ENCODE data around the gene RPL38.

The RPL38 gene

DNA sequence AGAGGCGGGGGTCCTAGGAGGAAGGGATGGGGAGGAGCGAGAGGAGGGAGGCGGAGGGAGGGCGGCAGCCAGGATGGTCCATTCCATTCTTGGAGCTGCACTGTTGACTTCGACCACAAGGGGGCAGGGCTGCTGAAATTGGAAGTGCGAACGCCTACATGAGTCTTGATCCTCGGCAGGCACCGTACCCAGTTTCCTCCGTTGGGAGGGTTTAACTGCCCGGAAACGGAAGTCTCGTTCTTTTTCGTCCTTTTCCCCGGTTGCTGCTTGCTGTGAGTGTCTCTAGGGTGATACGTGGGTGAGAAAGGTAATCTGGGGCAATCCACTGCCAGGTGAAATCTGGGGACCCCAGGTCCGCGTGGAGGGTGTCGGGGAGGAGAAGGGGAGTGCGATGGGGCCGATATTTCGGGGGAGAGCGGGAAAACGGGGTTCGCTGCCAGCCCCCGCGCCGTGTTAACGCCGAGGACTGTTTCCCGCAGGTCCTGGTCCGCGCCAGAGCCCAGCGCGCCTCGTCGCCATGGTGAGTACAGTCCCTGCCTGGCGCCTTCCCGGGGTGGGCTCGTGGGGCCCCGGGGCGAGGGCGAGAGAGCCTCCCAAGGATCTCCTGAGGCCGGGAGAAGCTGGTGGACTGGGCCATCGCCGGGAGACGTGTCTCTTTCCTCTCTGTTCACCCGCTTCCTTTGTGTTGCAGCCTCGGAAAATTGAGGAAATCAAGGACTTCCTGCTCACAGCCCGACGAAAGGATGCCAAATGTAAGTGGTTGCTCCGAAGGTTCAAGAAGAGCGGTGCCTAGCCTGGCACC is at the start of gene RPL38:
TSS of gene RPL38 (plus strand) at position 240 of the 802 bp plus-strand sequence. CDS start at position 518, 278 bp downstream.
- peak within 1 kb of the TSS; percentile 97 for H3K4me3 ChIP-seq (ENCODE audit: low read length)
- H3K36me3 ChIP-seq (ENCODE audit: insufficient read depth, low read depth, low read length): peaks cover 49% of the 10 kb centered on the region
- no peaks in the 10 kb centered on the region for H3K9me3 ChIP-seq (ENCODE audit: insufficient read depth, low read depth, low read length)
- peak within 1 kb of the TSS; percentile 50 for H3K27ac ChIP-seq (ENCODE audit: low read length)
- peaks cover 14% of the 10 kb centered on the region for H3K4me1 ChIP-seq (ENCODE audit: insufficient read depth, low read length)
- peaks cover 24% of the 10 kb centered on the region for H3K27me3 ChIP-seq (ENCODE audit: insufficient read depth, low read length)
- peak within 1 kb of the TSS; percentile 100 for H3K9ac ChIP-seq (ENCODE audit: low read depth, low read length)

- no peak overlapping the region for H3K27ac ChIP-seq (ENCODE audit: low read length)
- H3K4me3 ChIP-seq (ENCODE audit: low read length): no peak overlapping the region
- H3K9ac ChIP-seq (ENCODE audit: low read depth, low read length): no peak overlapping the region
- H3K36me3 ChIP-seq (ENCODE audit: insufficient read depth, low read depth, low read length): no peaks in the 10 kb centered on the region
- H3K9me3 ChIP-seq (ENCODE audit: insufficient read depth, low read depth, low read length): no peaks in the 10 kb centered on the region
- H3K27me3 ChIP-seq (ENCODE audit: insufficient read depth, low read length): no peaks in the 10 kb centered on the region; the same call in 1 of the 2 replicates
- H3K4me1 ChIP-seq (ENCODE audit: insufficient read depth, low read length): no peaks in the 10 kb centered on the region
Measured at GRCh38 chr17:74153821-74154430, 49.6 kb upstream of the RPL38 start.

- Histone ChIP-seq H3K27me3 (ENCODE audit: insufficient read depth, low read length) (no peaks in the 10 kb centered on the region; the same call in 1 of the 2 replicates), H3K4me1 (ENCODE audit: insufficient read depth, low read length) (no peaks in the 10 kb centered on the region), H3K9ac (ENCODE audit: low read depth, low read length) (no peak overlapping the region), H3K9me3 (ENCODE audit: insufficient read depth, low read depth, low read length) (no peaks in the 10 kb centered on the region), H3K27ac (ENCODE audit: low read length) (no peak overlapping the region), H3K4me3 (ENCODE audit: low read length) (no peak overlapping the region), H3K36me3 (ENCODE audit: insufficient read depth, low read depth, low read length) (no peaks in the 10 kb centered on the region)
Measured at GRCh38 chr17:74156878-74157277, 46.6 kb upstream of the RPL38 start.

DNA sequence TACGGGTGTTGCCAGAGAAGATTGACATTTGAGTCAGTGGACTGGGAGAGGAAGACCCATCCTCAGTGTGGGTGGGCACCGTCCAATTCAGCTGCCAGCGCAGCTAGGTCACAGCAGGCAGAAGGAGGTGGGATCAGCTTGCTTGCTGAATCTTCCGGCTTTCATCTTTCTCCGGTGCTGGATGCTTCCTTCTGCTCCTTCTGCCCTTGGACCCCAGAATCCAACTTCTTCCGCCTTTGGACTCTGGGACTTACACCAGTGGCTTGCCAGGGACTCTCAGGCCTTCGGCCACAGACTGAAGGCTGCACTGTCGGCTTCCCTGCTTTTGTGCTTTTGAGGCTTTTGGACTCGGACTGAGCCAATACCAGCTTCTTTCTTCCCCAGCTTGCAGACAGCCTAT is 46.1 kb upstream of the RPL38 start:
- H3K4me3 ChIP-seq (ENCODE audit: low read length): no peak overlapping the region
- no peaks in the 10 kb centered on the region for H3K4me1 ChIP-seq (ENCODE audit: insufficient read depth, low read length)
- no peaks in the 10 kb centered on the region for H3K27me3 ChIP-seq (ENCODE audit: insufficient read depth, low read length)

DNA sequence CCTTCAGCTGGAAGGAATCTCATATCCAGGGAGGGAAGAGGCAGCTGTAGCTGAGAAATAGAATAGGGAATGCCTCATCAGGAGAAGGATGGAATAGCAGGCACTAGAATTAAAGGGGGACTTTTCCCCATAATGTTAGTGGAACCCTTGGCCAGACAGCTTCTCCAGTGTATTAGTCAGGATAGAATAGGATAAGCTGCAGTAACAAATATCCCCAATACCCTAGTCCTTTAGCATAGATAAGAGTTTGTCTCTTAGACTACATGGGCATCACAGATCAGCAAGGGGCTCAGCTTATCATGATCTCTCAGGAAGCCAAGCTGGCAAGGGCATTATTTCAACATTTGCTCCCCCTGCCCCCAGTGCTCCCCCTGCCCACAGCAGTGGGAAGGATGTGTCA is 44.7 kb upstream of the RPL38 start:
- Histone ChIP-seq H3K9ac (ENCODE audit: low read depth, low read length) (no peak overlapping the region), H3K4me1 (ENCODE audit: insufficient read depth, low read length) (no peaks in the 10 kb centered on the region), H3K27me3 (ENCODE audit: insufficient read depth, low read length) (no peaks in the 10 kb centered on the region), H3K9me3 (ENCODE audit: insufficient read depth, low read depth, low read length) (no peaks in the 10 kb centered on the region), H3K27ac (ENCODE audit: low read length) (no peak overlapping the region), H3K36me3 (ENCODE audit: insufficient read depth, low read depth, low read length) (no peaks in the 10 kb centered on the region), H3K4me3 (ENCODE audit: low read length) (no peak overlapping the region)

More for the DNA sequence above, 46.1 kb upstream of the RPL38 start:
- no peaks in the 10 kb centered on the region for H3K9me3 ChIP-seq (ENCODE audit: insufficient read depth, low read depth, low read length)
- no peaks in the 10 kb centered on the region for H3K36me3 ChIP-seq (ENCODE audit: insufficient read depth, low read depth, low read length)
- no peak overlapping the region for H3K9ac ChIP-seq (ENCODE audit: low read depth, low read length)
- no peak overlapping the region for H3K27ac ChIP-seq (ENCODE audit: low read length)

DNA sequence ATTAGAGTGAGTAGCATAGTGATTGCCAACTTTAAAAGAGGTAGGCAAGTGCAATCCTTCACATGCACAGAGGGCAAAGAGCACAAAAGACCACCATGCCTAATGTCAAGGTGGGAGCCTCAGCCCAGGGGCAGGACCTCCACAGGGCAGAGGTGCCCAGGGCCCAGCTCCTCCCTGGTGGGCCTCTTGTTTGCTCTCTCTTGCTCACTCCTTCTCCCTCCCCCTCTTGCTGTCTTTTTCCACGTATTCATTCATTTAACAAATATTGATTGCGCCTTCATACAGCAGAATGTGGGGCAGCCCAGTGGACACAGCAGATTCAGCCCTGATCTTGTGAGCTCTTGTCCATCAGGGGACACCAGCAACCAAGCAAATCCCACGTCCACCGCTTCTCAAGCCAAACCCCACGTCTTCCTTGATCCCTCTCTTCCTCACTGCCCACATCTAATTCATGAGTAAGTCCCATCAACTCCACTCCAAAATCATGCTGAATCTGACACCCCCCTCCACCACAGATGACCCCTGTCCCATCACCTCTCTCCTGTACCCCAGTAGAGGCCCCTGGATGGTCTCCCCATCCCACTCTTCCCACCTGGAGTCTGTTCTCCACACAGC is 44.1 kb upstream of the RPL38 start:
- Histone ChIP-seq H3K9ac (ENCODE audit: low read depth, low read length) (no peak overlapping the region), H3K27me3 (ENCODE audit: insufficient read depth, low read length) (no peaks in the 10 kb centered on the region), H3K4me3 (ENCODE audit: low read length) (no peak overlapping the region), H3K4me1 (ENCODE audit: insufficient read depth, low read length) (no peaks in the 10 kb centered on the region), H3K27ac (ENCODE audit: low read length) (no peak overlapping the region), H3K36me3 (ENCODE audit: insufficient read depth, low read depth, low read length) (no peaks in the 10 kb centered on the region), H3K9me3 (ENCODE audit: insufficient read depth, low read depth, low read length) (no peaks in the 10 kb centered on the region)

DNA sequence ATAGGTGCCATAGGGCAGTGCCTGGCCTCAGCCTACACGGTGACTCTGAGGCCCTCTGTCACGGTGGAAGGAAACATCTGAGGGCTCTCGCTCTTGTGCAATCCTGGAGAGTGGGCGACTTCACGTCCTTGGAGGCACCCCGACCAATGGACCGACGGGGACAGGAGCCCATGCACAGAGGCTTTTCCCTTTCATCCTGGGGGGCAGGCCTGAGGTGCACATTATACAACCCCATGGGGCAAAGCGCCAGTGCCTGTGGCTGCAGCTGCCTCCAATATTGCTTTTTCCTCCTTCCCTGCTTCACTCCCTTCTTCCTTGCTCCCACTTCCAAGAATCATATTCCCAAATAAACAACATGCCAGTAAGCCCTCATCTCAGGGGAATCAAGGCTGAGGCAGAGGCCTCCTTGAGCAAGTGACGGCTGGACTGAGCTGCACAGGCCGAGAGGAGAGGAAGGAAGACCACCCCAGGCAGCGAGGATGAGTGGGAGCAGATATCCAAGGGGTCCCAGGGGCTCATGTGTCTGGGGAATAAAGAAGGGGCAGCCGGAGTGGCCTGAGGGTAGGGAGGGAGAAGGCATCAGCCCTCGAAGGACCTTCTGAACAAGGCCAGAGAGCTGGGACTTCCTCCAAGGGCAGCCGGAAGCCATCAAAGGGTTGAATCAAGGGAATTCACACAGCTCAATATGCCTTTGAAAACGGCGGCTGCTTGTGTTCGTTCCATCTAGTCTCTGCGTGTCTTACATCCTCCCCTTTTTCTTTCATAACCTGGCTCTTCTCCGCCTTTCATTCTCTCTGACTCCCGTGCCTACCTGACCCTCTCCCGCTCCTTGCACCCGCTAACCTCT is 42.6 kb upstream of the RPL38 start:
- no peaks in the 10 kb centered on the region for H3K9me3 ChIP-seq (ENCODE audit: insufficient read depth, low read depth, low read length)
- H3K27me3 ChIP-seq (ENCODE audit: insufficient read depth, low read length): no peaks in the 10 kb centered on the region
- no peak overlapping the region for H3K4me3 ChIP-seq (ENCODE audit: low read length)
- H3K27ac ChIP-seq (ENCODE audit: low read length): no peak overlapping the region
- H3K9ac ChIP-seq (ENCODE audit: low read depth, low read length): no peak overlapping the region
- H3K36me3 ChIP-seq (ENCODE audit: insufficient read depth, low read depth, low read length): no peaks in the 10 kb centered on the region
- no peaks in the 10 kb centered on the region for H3K4me1 ChIP-seq (ENCODE audit: insufficient read depth, low read length)

- no peaks in the 10 kb centered on the region for H3K27me3 ChIP-seq (ENCODE audit: insufficient read depth, low read length)
- no peaks in the 10 kb centered on the region for H3K36me3 ChIP-seq (ENCODE audit: insufficient read depth, low read depth, low read length)
- no peak overlapping the region for H3K9ac ChIP-seq (ENCODE audit: low read depth, low read length)
- no peaks in the 10 kb centered on the region for H3K4me1 ChIP-seq (ENCODE audit: insufficient read depth, low read length)
- H3K4me3 ChIP-seq (ENCODE audit: low read length): no peak overlapping the region
- H3K27ac ChIP-seq (ENCODE audit: low read length): no peak overlapping the region
- no peaks in the 10 kb centered on the region for H3K9me3 ChIP-seq (ENCODE audit: insufficient read depth, low read depth, low read length)
Measured at GRCh38 chr17:74161503-74161875, 42.0 kb upstream of the RPL38 start.

DNA sequence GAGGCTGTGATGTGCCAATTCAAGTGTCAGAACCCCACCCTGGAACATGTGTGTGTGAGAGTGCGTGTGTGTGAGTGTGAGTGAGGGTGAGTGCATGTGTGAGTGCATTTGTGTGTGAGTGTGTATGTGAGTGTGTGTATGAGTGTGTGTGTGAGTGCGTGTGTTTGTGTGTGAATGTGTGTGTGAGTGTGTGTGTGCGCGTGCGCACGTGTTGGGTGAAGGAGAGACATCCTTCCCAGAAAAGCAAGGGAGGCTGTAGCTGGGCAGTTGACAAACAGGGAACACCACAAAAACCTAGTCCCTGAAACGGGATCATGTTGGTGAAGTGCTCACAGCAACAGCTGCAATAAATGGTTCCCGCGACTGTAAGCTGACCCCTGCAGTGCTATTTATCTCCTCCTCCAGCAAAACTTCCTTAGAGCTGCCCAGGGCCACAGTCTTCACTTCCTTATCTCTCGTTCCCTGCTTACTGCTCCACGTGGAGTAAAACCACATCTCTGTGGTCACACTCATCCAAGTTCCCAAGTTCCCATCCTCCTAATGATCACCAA is 40.1 kb upstream of the RPL38 start:
- H3K27me3 ChIP-seq (ENCODE audit: insufficient read depth, low read length): no peaks in the 10 kb centered on the region
- H3K36me3 ChIP-seq (ENCODE audit: insufficient read depth, low read depth, low read length): no peaks in the 10 kb centered on the region
- no peak overlapping the region for H3K9ac ChIP-seq (ENCODE audit: low read depth, low read length)
- no peaks in the 10 kb centered on the region for H3K9me3 ChIP-seq (ENCODE audit: insufficient read depth, low read depth, low read length)
- H3K27ac ChIP-seq (ENCODE audit: low read length): no peak overlapping the region
- no peak overlapping the region for H3K4me3 ChIP-seq (ENCODE audit: low read length)
- H3K4me1 ChIP-seq (ENCODE audit: insufficient read depth, low read length): no peaks in the 10 kb centered on the region

DNA sequence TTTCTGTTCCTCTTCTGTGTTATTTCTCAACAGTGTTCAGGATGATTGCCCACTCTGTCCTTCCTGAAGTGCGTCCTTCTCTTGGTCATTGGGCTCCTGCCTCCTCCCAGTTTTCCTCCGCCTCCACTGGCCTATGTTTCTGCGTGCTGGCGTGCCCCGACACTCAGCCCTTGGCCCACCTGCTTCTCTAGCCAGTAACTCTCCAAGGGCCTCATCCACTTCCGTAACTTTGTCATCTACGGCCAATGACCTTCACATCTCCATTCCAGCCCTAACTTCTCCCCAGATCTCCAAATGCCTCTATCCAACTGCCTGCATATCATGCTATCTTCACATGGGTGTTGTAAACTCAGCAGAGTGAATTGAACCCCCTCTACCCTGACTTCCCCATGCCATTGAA is 39.6 kb upstream of the RPL38 start:
- Histone ChIP-seq H3K36me3 (ENCODE audit: insufficient read depth, low read depth, low read length) (no peaks in the 10 kb centered on the region), H3K9ac (ENCODE audit: low read depth, low read length) (no peak overlapping the region), H3K4me1 (ENCODE audit: insufficient read depth, low read length) (no peaks in the 10 kb centered on the region), H3K27ac (ENCODE audit: low read length) (no peak overlapping the region), H3K27me3 (ENCODE audit: insufficient read depth, low read length) (no peaks in the 10 kb centered on the region), H3K9me3 (ENCODE audit: insufficient read depth, low read depth, low read length) (no peaks in the 10 kb centered on the region), H3K4me3 (ENCODE audit: low read length) (no peak overlapping the region)

DNA sequence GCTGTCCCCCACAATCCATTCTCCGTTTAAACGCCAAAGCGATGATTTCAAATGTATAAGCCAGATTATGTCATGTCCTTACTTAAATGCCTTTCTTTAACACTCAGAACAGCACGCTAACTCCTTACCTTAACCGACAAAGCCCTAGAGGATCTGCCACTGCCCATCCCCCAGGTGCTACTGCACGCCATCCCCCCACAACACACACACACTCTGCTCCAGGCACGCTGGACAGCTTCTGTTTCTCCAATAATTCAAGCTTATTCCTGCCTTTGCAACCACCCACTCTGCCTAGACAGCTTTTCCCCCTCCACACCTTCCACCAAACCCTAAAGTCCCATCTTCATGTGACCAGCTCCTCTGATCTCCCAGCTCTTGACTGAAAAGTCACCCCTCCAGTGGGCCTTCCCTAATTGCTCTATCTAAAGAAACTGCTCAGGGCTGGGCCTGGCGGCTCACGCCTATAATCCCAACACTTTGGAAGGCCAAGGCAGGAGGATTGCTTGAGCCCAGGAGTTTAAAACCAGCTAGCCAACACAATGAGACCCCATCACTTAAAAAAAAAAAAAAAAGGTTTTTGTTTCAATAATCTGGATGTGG is 38.9 kb upstream of the RPL38 start:
- Histone ChIP-seq H3K27ac (ENCODE audit: low read length) (no peak overlapping the region), H3K9ac (ENCODE audit: low read depth, low read length) (no peak overlapping the region), H3K4me1 (ENCODE audit: insufficient read depth, low read length) (no peaks in the 10 kb centered on the region), H3K27me3 (ENCODE audit: insufficient read depth, low read length) (no peaks in the 10 kb centered on the region), H3K9me3 (ENCODE audit: insufficient read depth, low read depth, low read length) (no peaks in the 10 kb centered on the region), H3K36me3 (ENCODE audit: insufficient read depth, low read depth, low read length) (no peaks in the 10 kb centered on the region), H3K4me3 (ENCODE audit: low read length) (no peak overlapping the region)
